ENCODE data around the gene USP34.

DNA sequence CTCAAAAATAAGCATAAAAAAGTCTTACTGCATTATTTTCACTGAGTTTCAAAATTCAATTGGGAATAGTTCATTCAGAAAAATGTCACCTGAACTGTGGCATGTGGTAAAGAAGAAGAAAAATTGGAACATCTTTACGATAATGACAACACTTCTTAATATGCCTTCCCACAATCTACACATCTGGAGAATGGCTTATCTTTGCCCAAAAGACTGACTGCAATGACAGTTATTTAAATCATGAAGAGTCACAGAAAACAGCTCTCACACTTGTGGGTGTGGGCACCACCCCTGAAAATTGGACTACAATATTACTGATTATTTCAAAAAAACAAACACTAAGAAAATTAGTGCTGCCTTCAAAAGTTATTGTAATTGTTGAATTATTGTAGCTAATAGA lies 152.3 kb downstream of the USP34 start:
- TF ChIP-seq, protein P1, sequence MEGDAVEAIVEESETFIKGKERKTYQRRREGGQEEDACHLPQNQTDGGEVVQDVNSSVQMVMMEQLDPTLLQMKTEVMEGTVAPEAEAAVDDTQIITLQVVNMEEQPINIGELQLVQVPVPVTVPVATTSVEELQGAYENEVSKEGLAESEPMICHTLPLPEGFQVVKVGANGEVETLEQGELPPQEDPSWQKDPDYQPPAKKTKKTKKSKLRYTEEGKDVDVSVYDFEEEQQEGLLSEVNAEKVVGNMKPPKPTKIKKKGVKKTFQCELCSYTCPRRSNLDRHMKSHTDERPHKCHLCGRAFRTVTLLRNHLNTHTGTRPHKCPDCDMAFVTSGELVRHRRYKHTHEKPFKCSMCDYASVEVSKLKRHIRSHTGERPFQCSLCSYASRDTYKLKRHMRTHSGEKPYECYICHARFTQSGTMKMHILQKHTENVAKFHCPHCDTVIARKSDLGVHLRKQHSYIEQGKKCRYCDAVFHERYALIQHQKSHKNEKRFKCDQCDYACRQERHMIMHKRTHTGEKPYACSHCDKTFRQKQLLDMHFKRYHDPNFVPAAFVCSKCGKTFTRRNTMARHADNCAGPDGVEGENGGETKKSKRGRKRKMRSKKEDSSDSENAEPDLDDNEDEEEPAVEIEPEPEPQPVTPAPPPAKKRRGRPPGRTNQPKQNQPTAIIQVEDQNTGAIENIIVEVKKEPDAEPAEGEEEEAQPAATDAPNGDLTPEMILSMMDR (IDR thresholded peaks at IDR 0.05; ENCODE audit: low read length) = no peak
- TF ChIP-seq EZH2 (optimal IDR thresholded peaks at IDR 0.05; ENCODE audit: low read depth, low read length) = no peak

All from MM.1S (cell line).